ENCODE measurements around the gene CELSR1.
A peak's percentile ranks its signal among the peaks of the same experiment; 100 is the strongest.

CELSR1 gene

DNA sequence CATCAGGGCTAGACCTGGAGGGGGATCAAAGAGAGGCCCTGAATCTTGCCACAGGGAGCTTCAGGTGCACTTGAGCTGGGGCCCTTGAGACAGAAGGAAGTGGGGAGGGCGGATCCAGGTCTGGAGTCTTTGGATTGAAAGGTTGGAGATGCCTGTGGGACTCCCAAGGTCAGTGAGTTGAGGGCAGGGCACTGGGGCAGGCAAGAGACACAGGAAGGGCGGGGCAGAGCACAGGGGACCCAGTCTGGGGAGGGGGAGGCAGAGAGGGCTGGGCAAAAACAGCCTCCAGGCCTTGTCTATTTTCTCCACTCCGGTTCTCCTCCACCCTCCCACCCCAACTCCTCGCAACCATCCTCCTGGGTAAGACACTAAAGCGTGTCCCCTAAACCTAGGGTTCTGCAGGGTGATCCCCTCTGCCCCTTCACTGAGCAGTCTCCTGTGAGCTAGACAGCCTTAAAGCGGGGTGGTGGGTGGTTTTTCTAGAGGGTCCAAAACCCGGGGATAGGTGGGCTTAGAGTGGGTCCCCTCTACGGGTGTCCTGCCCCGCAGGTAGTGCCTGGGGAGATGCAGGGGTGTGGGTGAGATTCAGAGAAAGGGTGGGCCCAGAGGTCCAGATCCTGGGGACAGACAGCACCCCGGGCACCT, 38.6 kb upstream of the CELSR1 start:
- peak; percentile 82 for DNase-seq

DNA sequence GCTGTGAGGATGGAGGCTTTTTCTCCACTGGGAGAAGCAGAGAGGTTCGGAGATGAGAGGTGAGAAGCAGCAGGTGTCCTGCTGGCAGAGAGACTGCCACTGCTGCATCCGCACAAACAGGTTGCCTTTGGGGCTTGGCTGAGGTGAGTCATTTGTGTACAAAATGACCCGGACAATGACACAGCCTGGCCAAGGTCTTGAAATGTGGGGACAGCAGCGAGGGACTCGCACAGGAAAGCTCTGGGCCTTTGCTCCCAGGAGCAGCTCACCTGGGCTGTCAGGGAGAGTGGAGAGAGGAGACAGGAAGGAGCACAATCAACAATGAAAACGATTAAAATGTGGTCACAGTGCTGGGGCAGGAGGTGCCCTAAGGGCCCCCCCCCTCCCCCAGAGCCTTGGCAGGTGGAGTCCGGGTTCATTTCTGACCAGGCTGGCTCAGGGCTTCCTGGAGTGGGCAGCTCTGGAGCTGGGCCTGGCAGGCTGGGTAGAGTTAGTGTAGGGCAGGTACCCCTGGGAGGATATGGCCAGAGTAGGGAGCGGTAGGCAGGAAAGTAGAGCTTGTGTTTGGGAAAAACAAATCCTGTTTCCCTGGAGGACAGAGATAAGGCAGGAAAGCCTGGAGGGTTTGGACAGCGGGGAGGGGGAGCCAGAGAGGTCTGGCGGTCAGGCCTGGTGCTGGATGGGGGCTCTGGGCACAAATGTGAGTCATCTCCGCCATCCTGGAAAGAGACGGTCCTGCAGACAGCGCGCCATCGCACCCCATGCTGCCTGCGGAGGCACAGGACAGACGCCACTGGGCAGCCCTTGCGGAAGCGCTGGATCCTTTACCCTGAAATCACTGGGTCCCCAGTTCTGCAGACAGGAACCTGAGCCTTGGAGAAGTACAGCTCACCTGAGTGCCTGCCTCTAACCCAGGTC, 37.8 kb upstream of the CELSR1 start:
- peak; percentile 97 for DNase-seq

DNA sequence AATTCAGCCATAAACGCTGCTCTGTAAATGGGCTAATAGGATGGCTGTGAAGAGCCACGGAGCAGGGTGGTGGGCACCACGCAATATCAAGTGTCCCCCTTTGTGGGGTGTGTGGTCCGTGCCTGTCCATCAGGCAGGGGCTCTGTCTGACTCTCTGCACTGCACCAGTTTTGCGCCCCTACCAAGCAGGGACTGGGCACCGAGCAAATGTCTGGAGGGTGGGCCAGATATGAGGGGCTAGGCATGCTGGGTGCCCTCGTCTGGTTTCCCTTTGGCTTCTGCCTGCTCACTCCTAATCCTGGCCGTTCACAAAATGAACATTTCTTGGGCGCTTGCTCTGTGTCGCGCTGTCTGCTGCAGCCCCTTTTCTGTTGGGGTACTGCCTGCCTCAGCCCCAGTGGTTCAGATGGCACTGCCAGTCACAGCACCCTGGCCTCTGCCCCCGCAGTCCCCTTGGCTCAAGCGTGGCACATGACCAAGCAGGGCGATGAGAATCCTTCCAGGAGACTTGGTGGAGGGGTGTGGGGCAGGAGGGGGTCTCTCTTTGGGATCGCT, 37.1 kb upstream of the CELSR1 start:
- no peak for DNase-seq

- peak; percentile 16 for DNase-seq
Observed at GRCh38 chr22:46573781-46574437, 36.5 kb upstream of the CELSR1 start.

- DNase-seq, result no peak
Observed at GRCh38 chr22:46572911-46573780, 35.7 kb upstream of the CELSR1 start.

DNA sequence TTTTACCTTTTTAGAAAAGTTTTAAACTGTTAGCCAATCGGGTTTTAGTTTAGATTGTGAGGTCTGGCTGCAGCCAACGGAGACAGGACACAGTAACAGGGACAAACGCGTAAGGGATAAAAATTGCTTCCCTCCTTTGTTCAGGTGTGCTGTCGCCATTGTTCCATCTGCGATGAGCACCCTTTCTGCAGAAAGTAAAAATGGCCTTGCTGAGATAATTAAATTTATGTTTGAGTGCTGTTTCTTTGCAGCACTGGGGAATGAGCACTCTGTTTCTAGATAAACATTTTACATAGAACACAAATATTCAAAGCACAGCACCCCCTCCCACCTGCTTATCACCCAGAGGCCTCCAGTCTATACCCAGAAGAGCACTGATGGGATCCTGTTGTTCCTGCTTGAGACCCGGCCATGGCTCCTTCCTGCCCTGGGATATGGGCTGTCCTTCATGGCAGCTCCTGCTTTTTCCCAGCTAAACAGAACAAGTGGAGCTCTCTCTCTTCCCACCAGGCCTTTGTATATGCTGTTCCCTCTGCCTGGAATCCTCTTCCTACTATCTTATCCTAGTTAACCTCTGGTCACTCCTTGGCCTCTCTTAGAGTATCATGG, 34.3 kb upstream of the CELSR1 start:
- DNase-seq, result no peak

DNA sequence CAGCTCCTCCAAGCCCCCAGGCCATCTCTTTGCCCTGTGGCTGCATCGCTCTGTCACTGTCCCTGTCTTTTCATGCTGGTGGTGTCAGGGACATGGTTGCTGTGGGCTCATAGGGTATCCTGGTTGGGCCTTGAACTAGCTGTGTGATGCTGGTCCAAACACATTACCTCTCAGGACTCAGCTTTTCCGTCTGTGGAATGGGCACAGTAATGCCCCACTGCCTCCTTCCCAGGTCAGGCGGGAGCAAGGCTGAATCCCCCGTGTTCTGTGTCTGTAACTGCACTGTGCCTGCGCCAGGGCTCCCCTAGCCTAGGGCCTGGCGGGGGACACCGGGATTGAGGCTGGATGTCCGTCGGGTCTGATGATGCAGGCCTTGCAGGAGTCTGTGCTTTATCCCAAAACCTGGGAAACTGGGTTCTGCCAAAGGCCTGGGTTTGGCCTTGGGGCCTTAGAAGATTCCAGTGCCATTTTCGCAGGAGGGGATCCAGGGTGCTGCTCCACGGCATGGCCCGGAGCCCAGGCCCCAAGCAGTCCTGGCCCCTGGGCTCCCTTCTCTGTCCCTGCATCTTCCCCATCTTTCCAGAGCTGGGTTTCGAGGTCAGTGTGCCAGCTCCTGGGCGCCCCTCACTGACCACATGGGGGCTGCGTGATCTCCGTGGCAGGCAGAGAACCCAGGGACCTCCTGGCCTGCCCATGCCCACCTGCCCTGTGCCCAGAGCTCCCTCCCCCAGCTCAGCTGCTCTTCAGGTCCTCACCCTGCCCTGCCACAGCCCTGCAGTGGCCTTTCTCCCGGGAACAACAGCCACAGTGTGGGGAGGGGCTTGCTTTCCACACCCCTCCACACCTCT, 32.7 kb upstream of the CELSR1 start:
- no peak for DNase-seq

DNA sequence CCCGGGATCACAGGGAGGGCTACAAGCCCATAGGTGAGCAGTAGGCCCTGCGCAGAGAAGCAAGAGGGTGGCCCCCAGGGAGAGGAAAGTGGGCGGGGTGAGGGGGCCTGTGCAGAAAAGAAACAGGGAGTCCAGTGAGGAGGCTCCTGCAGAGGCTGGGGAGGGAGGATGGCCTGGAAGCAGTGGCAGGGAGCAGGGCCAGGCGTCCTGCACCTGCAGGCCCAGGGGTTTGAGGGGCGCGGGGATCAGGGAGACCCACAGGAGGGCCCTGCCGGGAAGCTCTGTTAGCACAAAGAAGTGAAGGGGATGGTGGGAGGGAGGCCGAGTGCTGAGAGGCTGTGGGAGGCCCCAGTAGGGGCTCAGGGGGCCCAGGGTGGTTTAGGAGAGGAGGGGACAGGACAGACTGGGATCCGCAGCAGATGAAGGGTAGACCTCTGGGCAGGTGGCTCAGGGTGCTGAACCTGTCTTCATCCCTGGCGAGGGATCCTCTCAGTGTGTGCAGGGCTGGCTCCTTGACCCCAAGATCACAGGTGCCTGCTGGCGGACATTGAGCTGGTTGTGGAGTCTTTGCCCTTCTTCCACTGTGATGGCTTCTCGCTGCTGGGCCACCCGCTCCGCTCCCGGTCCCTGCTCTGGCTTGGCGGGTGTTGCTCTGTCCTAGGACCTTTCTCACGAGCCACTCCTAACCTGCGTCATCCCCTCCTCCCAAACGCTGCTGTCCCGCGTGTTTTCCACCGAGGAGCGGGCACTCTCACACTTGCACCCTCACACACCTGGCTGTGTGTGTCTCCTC, 31.8 kb upstream of the CELSR1 start:
- no peak for DNase-seq

GRCh38 chr22:46568102-46568809, 30.8 kb upstream of the CELSR1 start:
- peak; percentile 62 for DNase-seq

GRCh38 chr22:46567471-46567870, 30.1 kb upstream of the CELSR1 start:
- DNase-seq, result no peak

DNA sequence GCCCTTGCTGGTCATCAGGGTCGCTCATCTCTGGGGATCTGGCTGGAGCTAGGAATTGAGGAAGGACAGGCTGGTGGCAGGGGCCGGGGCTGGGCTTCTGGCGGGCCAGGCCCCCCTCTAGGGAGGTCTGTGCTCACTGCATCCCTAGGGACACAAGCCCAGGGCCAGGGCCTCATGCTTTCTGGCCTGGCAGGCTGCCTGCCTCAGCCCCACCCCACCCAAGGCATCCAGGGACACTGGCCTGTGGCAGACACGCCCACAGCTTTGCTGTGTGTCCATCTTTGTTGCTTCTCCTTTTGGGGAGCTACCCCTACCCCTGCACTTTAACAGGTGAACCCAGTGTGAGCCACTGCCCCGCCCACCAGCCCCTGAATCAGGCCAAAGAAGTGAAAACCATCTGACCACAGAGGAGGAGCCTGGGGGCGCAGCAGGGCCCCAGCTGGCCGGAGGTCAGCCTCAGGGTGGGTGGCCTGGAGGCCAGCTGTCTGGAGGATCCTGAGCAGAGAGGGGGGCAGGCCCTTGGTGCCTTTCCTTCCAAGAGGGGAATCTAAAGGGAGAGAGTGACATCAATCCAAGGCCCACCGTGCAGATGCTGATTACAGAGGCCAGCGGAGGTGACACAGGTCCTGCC, 26.8 kb upstream of the CELSR1 start:
- no peak for DNase-seq

DNA sequence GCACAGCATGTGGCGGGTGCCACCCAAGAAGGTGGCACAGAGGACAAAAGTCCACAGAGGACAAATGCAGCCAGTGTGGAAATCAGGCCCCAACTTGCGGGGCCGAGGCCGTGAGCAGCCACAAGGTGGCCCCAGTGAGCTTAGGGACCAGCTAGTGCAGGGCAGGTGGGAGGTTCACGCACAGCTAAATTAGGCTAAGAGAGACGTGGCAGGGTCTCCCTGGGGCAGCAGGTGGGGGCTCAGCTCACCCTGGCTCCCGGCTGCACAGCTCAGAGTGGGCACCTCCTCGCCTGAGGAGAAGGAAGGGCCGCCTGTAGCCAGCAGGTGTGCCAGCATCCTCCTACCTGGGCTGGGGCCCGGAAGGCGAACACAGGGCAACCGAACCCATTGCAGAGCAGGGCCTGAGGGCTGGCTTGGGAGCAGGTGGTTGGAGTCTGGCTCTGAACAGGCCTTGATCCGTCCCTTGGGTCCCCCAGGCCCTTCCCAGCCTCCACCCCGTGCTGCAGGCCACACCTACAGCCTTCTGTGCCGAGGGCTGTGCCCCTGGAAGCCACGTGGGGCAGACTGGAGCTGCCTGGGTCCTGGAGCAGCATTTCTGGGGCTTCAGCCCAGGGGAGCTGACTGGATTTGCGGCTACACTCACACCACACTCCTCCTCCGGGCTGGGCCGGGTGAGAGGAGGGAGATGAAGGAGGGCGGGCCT, 26.1 kb upstream of the CELSR1 start:
- DNase-seq, result peak; percentile 85

DNA sequence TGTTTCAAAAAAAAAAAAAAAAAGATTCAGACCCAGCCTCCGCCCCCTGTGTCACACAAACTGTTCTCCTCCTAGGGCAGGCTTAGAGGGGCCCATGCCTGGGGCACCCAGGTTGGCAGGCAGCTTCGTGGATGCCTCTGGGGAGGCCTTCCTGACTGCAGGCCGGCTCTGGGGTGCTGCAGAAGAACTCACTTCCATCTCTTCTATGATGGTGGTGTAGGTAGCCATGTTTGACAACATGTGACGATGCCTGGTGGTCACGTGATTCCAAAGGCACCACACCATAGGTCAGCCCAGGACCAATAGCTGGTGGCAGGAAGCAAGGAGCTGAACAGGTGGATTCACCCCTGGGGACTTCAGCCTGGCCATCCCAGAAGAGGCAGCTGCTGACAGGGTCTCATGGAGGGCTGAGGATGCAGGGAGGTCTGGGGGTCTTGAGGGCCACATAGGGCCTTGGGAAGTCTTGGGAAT, 24.1 kb upstream of the CELSR1 start:
- DNase-seq, result peak; percentile 53

- DNase-seq, result no peak
Observed at GRCh38 chr22:46560696-46561295, 23.4 kb upstream of the CELSR1 start.

- no peak for DNase-seq
Observed at GRCh38 chr22:46557736-46558480, 20.5 kb upstream of the CELSR1 start.

- DNase-seq, result no peak
Observed at GRCh38 chr22:46556775-46557174, 19.4 kb upstream of the CELSR1 start.

- no peak for DNase-seq
Observed at GRCh38 chr22:46553189-46553588, 15.8 kb upstream of the CELSR1 start.

Measured in DMS53 (cell line).